ENCODE results near the gene KANSL1L.

KANSL1L gene

GRCh38 chr2:210171309-210172218, at the start of gene KANSL1L:
TSS of gene KANSL1L (minus strand) at chr2:210171409. CDS start at chr2:210154582, 16,827 bp downstream.
- TF ChIP-seq CTCF (conservative IDR thresholded peaks at IDR 0.05; ENCODE audit: low read length), result no peak
- DNase-seq (ENCODE audit: low read depth), result peak; percentile 95
- peak within 1 kb of the TSS; percentile 83 for H3K4me3 ChIP-seq (ENCODE audit: low read length)

- no peak overlapping the region for H3K4me3 ChIP-seq (ENCODE audit: low read length)
- no peak for TF ChIP-seq CTCF (conservative IDR thresholded peaks at IDR 0.05; ENCODE audit: low read length)
- DNase-seq (ENCODE audit: low read depth), result no peak
Measured at GRCh38 chr2:210215120-210215519, 43.9 kb upstream of the KANSL1L start.

- no peak for DNase-seq (ENCODE audit: low read depth)
- TF ChIP-seq CTCF (conservative IDR thresholded peaks at IDR 0.05; ENCODE audit: low read length), result no peak
- no peak overlapping the region for H3K4me3 ChIP-seq (ENCODE audit: low read length)
Measured at GRCh38 chr2:210210185-210210584, 39.0 kb upstream of the KANSL1L start.

GRCh38 chr2:210207929-210208328, 36.7 kb upstream of the KANSL1L start:
- DNase-seq (ENCODE audit: low read depth), result no peak
- TF ChIP-seq CTCF (conservative IDR thresholded peaks at IDR 0.05; ENCODE audit: low read length), result no peak
- no peak overlapping the region for H3K4me3 ChIP-seq (ENCODE audit: low read length)

- TF ChIP-seq CTCF (conservative IDR thresholded peaks at IDR 0.05; ENCODE audit: low read length), result no peak
- no peak overlapping the region for H3K4me3 ChIP-seq (ENCODE audit: low read length)
- DNase-seq (ENCODE audit: low read depth), result no peak
Measured at GRCh38 chr2:210203558-210203957, 32.3 kb upstream of the KANSL1L start.

GRCh38 chr2:210203147-210203546, 31.9 kb upstream of the KANSL1L start:
- DNase-seq (ENCODE audit: low read depth), result no peak
- TF ChIP-seq CTCF (conservative IDR thresholded peaks at IDR 0.05; ENCODE audit: low read length), result no peak
- no peak overlapping the region for H3K4me3 ChIP-seq (ENCODE audit: low read length)

GRCh38 chr2:210199854-210200253, 28.6 kb upstream of the KANSL1L start:
- H3K4me3 ChIP-seq (ENCODE audit: low read length), result no peak overlapping the region
- TF ChIP-seq CTCF (conservative IDR thresholded peaks at IDR 0.05; ENCODE audit: low read length), result no peak
- no peak for DNase-seq (ENCODE audit: low read depth)
